KMS-11 (cell line): ENCODE measurements around the gene GLIPR1.

ENCODE experiments used
- H2AFZ ChIP-seq: fragments of 200-600 bp; sonication (generic); 2 replicates; pipeline ENCODE4 v1.6.1; 2016; ENCODE audit warnings: antibody characterized with exemption, mixed run types, low read depth
- H3K27ac ChIP-seq: fragments of 200-600 bp; sonication (generic); 2 replicates; pipeline ENCODE4 v1.6.1; 2016; ENCODE audit warnings: mild to moderate bottlenecking, mixed run types
- H3K27me3 ChIP-seq: fragments of 200-600 bp; sonication (generic); 2 replicates; pipeline ENCODE4 v1.6.1; 2017; ENCODE audit warnings: mild to moderate bottlenecking, low read depth, mixed run types, moderate library complexity; ENCODE audit not compliant: insufficient read depth
- H3K36me3 ChIP-seq: fragments of 200-600 bp; sonication (generic); 2 replicates; pipeline ENCODE4 v1.6.1; 2017; ENCODE audit warnings: mild to moderate bottlenecking, mixed run types; ENCODE audit not compliant: insufficient read depth
- H3K4me1 ChIP-seq: fragments of 200-600 bp; sonication (generic); 2 replicates; pipeline ENCODE4 v1.6.1; 2016; ENCODE audit warnings: mild to moderate bottlenecking, low read depth, mixed run types; ENCODE audit not compliant: poor library complexity, severe bottlenecking
- H3K4me2 ChIP-seq: fragments of 200-600 bp; sonication (generic); 2 replicates; pipeline ENCODE4 v1.7.0; 2016; ENCODE audit warnings: mild to moderate bottlenecking, mixed run types
- H3K4me3 ChIP-seq: fragments of 200-600 bp; sonication (generic); IDR thresholded peaks from 2 replicates; pipeline ENCODE4 v1.6.1; 2017; ENCODE audit warnings: low read depth, low read length, mixed read lengths; ENCODE audit not compliant: insufficient read depth
- H3K79me2 ChIP-seq: fragments of 200-600 bp; sonication (generic); 2 replicates; pipeline ENCODE4 v1.6.1; 2016; ENCODE audit warnings: low read depth, mixed run types; ENCODE audit not compliant: insufficient read depth
- H3K9ac ChIP-seq: fragments of 200-600 bp; sonication (generic); 2 replicates; pipeline ENCODE4 v1.6.1; 2016; ENCODE audit warnings: mild to moderate bottlenecking, mixed run types
- H4K20me1 ChIP-seq: fragments of 200-600 bp; sonication (generic); 2 replicates; pipeline ENCODE4 v1.6.1; 2016; ENCODE audit warnings: mild to moderate bottlenecking, mixed run types; ENCODE audit not compliant: insufficient read depth
- TF ChIP-seq, protein P1 (sequence below): fragments of 200-600 bp; sonication (generic); conservative IDR thresholded peaks from 2 replicates; pipeline ENCODE4 v1.6.1; 2017; ENCODE audit warnings: low read depth, mild to moderate bottlenecking, antibody characterized with exemption, low read length, moderate library complexity, mixed read lengths

GLIPR1 gene

DNA sequence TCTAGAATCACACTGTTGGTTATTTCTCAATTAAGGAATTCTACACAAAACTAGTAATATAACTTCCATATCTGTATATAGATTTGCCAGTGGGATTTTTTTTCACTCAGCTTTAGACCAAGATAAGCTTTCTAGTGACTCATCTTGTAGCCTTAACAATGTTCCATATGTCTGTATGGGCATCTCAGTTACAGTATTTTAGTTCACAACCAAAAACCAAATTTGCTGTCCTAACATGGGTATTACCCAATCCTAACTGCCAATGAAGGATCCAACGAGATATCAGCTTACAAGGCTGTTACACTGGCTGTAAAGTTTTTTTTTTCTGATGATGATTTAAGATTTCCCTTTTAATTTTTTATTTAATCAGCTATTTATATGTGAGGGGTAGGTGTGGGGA is 62.4 kb downstream of the GLIPR1 start:
- Histone ChIP-seq H3K4me1 (no peaks in the 10 kb centered on the region), H3K36me3 (no peaks in the 10 kb centered on the region), H2AFZ (no peak overlapping the region), H3K27ac (no peak overlapping the region), H3K9ac (no peak overlapping the region), H3K79me2 (no peaks in the 10 kb centered on the region), H3K4me2 (no peak overlapping the region), H3K27me3 (no peaks in the 10 kb centered on the region), H3K4me3 (no peak overlapping the region), H4K20me1 (no peaks in the 10 kb centered on the region)
- TF ChIP-seq, protein P1, sequence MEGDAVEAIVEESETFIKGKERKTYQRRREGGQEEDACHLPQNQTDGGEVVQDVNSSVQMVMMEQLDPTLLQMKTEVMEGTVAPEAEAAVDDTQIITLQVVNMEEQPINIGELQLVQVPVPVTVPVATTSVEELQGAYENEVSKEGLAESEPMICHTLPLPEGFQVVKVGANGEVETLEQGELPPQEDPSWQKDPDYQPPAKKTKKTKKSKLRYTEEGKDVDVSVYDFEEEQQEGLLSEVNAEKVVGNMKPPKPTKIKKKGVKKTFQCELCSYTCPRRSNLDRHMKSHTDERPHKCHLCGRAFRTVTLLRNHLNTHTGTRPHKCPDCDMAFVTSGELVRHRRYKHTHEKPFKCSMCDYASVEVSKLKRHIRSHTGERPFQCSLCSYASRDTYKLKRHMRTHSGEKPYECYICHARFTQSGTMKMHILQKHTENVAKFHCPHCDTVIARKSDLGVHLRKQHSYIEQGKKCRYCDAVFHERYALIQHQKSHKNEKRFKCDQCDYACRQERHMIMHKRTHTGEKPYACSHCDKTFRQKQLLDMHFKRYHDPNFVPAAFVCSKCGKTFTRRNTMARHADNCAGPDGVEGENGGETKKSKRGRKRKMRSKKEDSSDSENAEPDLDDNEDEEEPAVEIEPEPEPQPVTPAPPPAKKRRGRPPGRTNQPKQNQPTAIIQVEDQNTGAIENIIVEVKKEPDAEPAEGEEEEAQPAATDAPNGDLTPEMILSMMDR: no peak

DNA sequence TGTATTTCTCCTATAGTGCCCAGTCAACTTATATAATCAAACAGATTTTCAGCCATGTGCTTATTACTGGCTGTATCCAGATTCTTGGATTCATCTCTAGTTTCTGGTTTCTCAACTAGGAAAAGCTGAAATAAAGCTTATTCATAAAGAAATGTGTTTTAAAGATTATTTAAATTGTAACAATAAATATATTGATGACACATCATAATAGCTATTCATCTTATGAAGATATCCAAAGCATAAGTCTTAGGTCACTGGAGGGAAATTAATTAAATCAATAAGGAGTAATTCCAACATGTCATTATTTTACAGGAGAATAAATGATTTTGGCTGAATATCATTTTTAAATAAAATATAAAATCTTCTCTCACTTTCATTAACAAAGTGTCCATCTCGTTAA is 63.0 kb downstream of the GLIPR1 start:
- Histone ChIP-seq H3K36me3 (no peaks in the 10 kb centered on the region), H3K4me1 (no peaks in the 10 kb centered on the region), H2AFZ (no peak overlapping the region), H3K27ac (no peak overlapping the region), H3K4me3 (no peak overlapping the region), H3K4me2 (no peak overlapping the region), H3K9ac (no peak overlapping the region), H3K79me2 (no peaks in the 10 kb centered on the region), H4K20me1 (no peaks in the 10 kb centered on the region), H3K27me3 (no peaks in the 10 kb centered on the region)
- TF ChIP-seq, protein P1: no peak

DNA sequence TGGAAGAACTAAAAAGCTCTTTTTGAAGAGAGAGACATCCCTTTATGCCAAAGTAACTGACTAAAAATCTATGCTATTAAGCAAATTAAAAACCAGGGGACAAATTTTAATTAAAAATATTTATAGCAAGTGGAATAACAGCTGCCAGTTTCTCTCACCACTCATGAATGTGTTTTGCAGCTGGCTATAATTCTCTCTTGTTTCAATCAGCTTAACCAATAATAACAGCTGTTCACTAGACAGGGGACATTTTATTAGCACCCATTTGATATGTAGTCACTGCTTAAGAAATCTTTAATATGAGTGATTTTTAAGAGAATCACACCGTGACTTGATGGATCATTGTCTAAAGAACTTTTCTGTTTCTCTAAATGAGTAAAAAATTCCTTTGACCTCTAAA is 65.1 kb downstream of the GLIPR1 start:
- no peak overlapping the region for H3K4me3 ChIP-seq
- no peaks in the 10 kb centered on the region for H3K36me3 ChIP-seq
- H3K27ac ChIP-seq: no peak overlapping the region
- no peak overlapping the region for H2AFZ ChIP-seq
- no peaks in the 10 kb centered on the region for H3K27me3 ChIP-seq
- no peak overlapping the region for H3K9ac ChIP-seq
- TF ChIP-seq, protein P1: no peak
- H3K4me1 ChIP-seq: no peaks in the 10 kb centered on the region
- no peak overlapping the region for H3K4me2 ChIP-seq
- no peaks in the 10 kb centered on the region for H3K79me2 ChIP-seq
- H4K20me1 ChIP-seq: no peaks in the 10 kb centered on the region

DNA sequence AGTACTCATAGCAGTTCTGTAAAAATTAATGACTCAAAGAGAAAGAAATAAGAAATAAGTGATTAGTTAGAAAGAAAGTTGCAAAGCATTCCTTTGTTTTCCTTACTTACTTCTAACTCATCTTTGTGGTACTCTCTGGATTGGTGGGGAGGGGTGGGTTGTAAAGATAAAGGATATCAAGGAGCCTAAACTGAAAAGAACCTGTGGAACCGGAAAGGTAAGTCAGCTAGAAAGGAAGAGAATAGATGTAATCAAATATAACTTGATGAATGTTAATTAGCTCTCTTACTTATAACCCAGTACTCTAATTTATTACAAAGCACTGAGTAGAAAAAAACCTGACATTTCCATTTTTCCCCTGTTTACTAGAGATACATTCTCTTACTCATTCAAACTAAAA is 68.3 kb downstream of the GLIPR1 start:
- H3K4me3 ChIP-seq: no peak overlapping the region
- no peaks in the 10 kb centered on the region for H3K79me2 ChIP-seq
- no peaks in the 10 kb centered on the region for H3K27me3 ChIP-seq
- TF ChIP-seq, protein P1: no peak
- no peak overlapping the region for H3K9ac ChIP-seq
- H3K27ac ChIP-seq: no peak overlapping the region
- H3K36me3 ChIP-seq: no peaks in the 10 kb centered on the region
- H2AFZ ChIP-seq: no peak overlapping the region
- no peaks in the 10 kb centered on the region for H3K4me1 ChIP-seq
- no peaks in the 10 kb centered on the region for H4K20me1 ChIP-seq
- no peak overlapping the region for H3K4me2 ChIP-seq

DNA sequence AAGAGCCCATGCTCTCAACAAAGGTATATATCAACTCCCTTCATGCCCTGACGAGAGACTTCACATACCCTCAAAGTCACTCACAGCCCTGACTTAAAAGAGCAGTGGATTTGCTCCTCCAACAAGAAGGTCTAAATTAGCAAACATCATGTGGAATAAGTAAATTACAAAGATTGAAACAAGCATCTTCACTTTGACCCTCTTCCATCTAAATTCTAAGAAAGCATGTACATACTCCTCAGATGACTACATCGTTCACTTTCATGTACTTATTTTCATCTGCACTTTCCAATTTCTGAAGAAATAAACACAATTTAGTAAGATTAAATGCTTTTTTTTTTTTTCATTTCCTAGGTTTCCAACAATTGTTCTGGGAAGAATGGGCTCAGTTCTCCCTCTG is 69.4 kb downstream of the GLIPR1 start:
- no peaks in the 10 kb centered on the region for H3K4me1 ChIP-seq
- TF ChIP-seq, protein P1: no peak
- no peaks in the 10 kb centered on the region for H3K27me3 ChIP-seq
- no peak overlapping the region for H2AFZ ChIP-seq
- H3K9ac ChIP-seq: no peak overlapping the region
- H3K4me2 ChIP-seq: no peak overlapping the region
- H4K20me1 ChIP-seq: no peaks in the 10 kb centered on the region
- no peak overlapping the region for H3K27ac ChIP-seq
- no peak overlapping the region for H3K4me3 ChIP-seq
- no peaks in the 10 kb centered on the region for H3K36me3 ChIP-seq
- no peaks in the 10 kb centered on the region for H3K79me2 ChIP-seq
